Gastrocnemius medialis (tissue), 4 donors: ENCODE measurements around the gene ANKRD11. TPM values are rescaled to one million over a fixed set of nuclear protein-coding genes. Genes with fewer than 3 reads are reported as not detected.

Source experiments
- ATAC-seq, 2 donors: fragments of 150-250 bp; one replicate each; pipeline ENCODE4 v1.9.1; 2016
- DNase-seq, 2 donors: peaks; one replicate each; pipeline ENCODE4 v3.0.0-alpha.2; 2019
- H3K27ac ChIP-seq, 4 donors: fragments of 200-600 bp; sonication (generic); 1 replicate in 1 of 4; 2 replicates in 3 of 4; pipeline ENCODE4 v1.5.1; 2016 to 2018; ENCODE audit warnings: mild to moderate bottlenecking in 2 of 4, moderate library complexity in 1 of 4
- H3K27me3 ChIP-seq, 3 donors: fragments of 200-600 bp; sonication (generic) in 2 of 3; 1 replicate in 1 of 3; 2 replicates in 2 of 3; pipeline versions ENCODE4 v1.5.1 to v1.6.0; 2016 to 2019; ENCODE audit warnings: mild to moderate bottlenecking in 1 of 3, moderate library complexity in 1 of 3
- H3K36me3 ChIP-seq, 2 donors: fragments of 200-600 bp; sonication (generic) in 1 of 2; one replicate each; pipeline ENCODE4 v1.5.1; 2017 to 2018
- H3K4me1 ChIP-seq, 2 donors: fragments of 200-600 bp; sonication (generic) in 1 of 2; one replicate each; pipeline ENCODE4 v1.5.1; 2016 to 2017; ENCODE audit warnings: mild to moderate bottlenecking in 2 of 2
- H3K4me3 ChIP-seq, 4 donors: fragments of 200-600 bp; sonication (generic) in 3 of 4; 1 replicate in 1 of 4; 2 replicates in 3 of 4; pipeline ENCODE4 v1.5.1; 2016 to 2019; ENCODE audit warnings: mild to moderate bottlenecking in 2 of 4
- H3K9me3 ChIP-seq, 3 donors: fragments of 200-600 bp; sonication (generic) in 2 of 3; 1 replicate in 1 of 3; 2 replicates in 2 of 3; pipeline ENCODE4 v1.5.1; 2016 to 2019
- POLR2A ChIP-seq, 2 donors: fragments of 450-650 bp; IDR thresholded peaks; one replicate each; pipeline ENCODE4 v1.6.1; 2017; ENCODE audit warnings: antibody characterized with exemption in 2 of 2, mild to moderate bottlenecking in 2 of 2, moderate library complexity in 2 of 2
- in situ Hi-C, 4 donors: fragments of 200-750 bp; cut with MboI; loops; one replicate each; pipeline versions ENCODE4 v1.15.0 to v1.8.0; 2017; ENCODE audit warnings: low sequenced_read_pairs in 4 of 4
- intact Hi-C: fragments of 100-400 bp; cut with DNase I; formaldehyde crosslinking; loops from one replicate; pipeline ENCODE4 v1.15.1; 2023; ENCODE audit warnings: low total_unique reads
- total RNA-seq, 4 donors: library from RNA; depleted of rRNA; stranded (reverse); fragments of >200 nt; gene quantifications; one replicate each; pipeline versions ENCODE4 v1.1.0 to v1.2.3, GENCODE V29; 2016
- TF ChIP-seq, protein P1 (sequence below), 5 experiments: fragments of 450-650 bp in 3 of 5; fragments of 200-600 bp in 2 of 5; sonication (generic) in 2 of 5; IDR thresholded peaks in 4 of 5; conservative IDR thresholded peaks in 1 of 5; 1 replicate in 4 of 5; 2 replicates in 1 of 5; pipeline ENCODE4 v1.5.1; 2016 to 2019; ENCODE audit warnings: antibody characterized with exemption in 5 of 5, mild to moderate bottlenecking in 3 of 5, moderate library complexity in 3 of 5

The ANKRD11 gene
- total RNA-seq, 4 donors from 2014 or later: 26.0 to 77.0 (median 55.0) TPM

DNA sequence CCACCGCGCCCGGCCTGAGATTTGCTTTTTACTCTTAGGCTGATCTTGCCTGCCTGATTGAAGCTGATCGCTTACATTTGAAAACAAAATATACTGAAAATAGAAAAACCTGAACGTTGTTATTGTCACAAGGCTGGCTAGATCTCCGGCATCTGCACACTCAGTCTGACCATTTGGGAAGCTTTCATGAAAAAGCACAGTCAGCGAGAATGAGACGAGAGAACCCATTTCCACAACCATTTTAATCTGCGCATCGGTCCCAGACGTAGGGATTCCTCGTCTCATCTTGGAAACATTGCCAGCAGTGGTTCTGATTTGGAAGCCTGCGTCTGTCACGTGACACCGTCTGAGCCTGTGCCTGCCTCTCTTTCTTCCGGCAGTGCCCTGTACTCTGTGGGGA lies 38.7 kb upstream of the ANKRD11 start:
- no peak for DNase-seq
- H3K9me3 ChIP-seq: no peaks in the 10 kb centered on the region
- in situ Hi-C loops: no loop called here
- H3K36me3 ChIP-seq: peaks cover 0 to 75% of the 10 kb centered on the region in 2 donors
- no peak for TF ChIP-seq POLR2A (IDR thresholded peaks at IDR 0.05)
- TF ChIP-seq, protein P1, sequence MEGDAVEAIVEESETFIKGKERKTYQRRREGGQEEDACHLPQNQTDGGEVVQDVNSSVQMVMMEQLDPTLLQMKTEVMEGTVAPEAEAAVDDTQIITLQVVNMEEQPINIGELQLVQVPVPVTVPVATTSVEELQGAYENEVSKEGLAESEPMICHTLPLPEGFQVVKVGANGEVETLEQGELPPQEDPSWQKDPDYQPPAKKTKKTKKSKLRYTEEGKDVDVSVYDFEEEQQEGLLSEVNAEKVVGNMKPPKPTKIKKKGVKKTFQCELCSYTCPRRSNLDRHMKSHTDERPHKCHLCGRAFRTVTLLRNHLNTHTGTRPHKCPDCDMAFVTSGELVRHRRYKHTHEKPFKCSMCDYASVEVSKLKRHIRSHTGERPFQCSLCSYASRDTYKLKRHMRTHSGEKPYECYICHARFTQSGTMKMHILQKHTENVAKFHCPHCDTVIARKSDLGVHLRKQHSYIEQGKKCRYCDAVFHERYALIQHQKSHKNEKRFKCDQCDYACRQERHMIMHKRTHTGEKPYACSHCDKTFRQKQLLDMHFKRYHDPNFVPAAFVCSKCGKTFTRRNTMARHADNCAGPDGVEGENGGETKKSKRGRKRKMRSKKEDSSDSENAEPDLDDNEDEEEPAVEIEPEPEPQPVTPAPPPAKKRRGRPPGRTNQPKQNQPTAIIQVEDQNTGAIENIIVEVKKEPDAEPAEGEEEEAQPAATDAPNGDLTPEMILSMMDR (IDR thresholded peaks at IDR 0.05 in 4 of 5, conservative IDR thresholded peaks at IDR 0.05 in 1 of 5): no peak
- H3K4me3 ChIP-seq: no peak overlapping the region
- ATAC-seq: no peak
- H3K27ac ChIP-seq: no peak overlapping the region
- no peaks in the 10 kb centered on the region for H3K27me3 ChIP-seq
- H3K4me1 ChIP-seq: peaks cover 38 to 48% of the 10 kb centered on the region in 2 donors
- intact Hi-C loops: no loop called here

DNA sequence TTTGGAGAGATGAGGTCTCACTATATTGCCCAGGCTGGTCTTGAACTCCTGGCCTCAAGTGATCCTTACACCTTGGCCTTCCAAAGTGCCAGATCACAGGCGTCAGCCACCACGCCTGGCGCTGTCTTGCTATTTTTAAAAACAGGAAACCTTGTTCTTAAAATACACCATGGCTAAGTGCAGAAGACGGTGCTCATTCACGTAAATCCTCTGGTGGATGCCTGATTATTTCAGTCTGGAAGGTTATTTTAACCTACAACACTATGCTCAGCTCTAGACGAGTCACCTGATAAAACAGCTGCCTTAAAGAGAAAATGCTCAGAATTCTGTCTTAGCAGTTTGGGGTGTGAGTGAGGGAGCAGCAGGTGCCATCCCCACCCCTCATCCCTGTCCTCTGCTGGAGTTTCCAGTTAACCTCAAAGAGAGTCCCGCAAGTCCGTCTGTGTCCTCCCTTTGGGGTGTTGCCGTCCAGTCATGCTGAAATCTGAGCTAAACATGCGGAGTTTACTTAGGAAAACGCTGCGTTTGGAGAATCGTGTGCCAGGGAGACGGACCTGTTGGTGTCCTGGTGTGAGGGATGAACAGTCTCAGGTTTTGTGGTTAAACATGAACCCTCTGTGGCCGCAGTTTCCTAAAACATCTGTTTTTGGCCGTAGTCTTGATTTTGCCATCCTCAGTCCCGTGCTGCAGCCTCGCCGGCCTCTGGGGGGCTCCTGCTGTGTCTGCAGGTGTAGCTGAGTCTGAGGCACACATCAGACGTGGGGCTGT lies 35.0 kb upstream of the ANKRD11 start:
- in situ Hi-C loops: no loop called here
- H3K36me3 ChIP-seq: peaks cover 0 to 63% of the 10 kb centered on the region in 2 donors
- TF ChIP-seq, protein P1 (IDR thresholded peaks at IDR 0.05 in 4 of 5, conservative IDR thresholded peaks at IDR 0.05 in 1 of 5): no peak
- peak in 1 of 2 donors; percentile 37 for TF ChIP-seq POLR2A (IDR thresholded peaks at IDR 0.05)
- DNase-seq: peak; percentile 50 to 87
- H3K4me3 ChIP-seq: no peak overlapping the region
- H3K27ac ChIP-seq: peak overlapping the region; percentile 79 to 90 (median 88)
- H3K27me3 ChIP-seq: no peaks in the 10 kb centered on the region
- H3K9me3 ChIP-seq: no peaks in the 10 kb centered on the region
- peak; percentile 87 to 93 for ATAC-seq
- intact Hi-C loops: no loop called here
- peaks cover 14 to 17% of the 10 kb centered on the region in 2 donors for H3K4me1 ChIP-seq

DNA sequence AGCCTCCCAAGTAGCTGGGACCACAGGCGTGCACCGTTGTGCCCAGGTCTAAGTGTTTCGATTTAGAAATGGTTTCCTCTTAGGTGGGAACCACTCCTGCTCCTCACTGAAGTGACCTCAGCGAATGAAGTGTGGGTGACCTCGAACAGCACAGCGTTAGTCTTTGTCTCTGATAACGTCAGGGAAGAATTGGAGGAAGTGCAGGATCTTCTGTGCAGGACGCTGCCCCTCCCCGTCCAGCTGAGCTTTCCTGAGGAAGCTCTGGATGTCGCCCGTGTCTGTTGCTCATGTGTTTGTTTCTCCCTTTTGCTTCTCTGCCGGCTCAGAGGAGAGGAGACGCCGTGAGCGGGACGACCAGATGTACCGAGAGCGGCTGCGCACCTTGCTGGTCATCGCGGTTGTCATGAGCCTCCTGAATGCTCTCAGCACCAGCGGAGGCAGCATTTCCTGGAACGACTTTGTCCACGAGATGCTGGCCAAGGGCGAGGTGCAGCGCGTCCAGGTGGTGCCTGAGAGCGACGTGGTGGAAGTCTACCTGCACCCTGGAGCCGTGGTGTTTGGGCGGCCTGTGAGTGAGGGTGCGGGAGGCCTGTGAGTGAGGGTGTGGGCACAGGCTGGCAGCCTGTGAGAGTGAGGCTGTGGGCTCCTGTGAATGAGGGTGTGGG lies 33.5 kb upstream of the ANKRD11 start:
- intact Hi-C loops (no loop called here), in situ Hi-C loops (loop anchor here in 2 of 4 donors (25.0 kb wide), 2 partner anchors 187 to 287 kb away; no protein-coding TSS in a partner anchor)
- Histone ChIP-seq H3K4me1 (peaks cover 14 to 17% of the 10 kb centered on the region in 2 donors), H3K4me3 (no peak overlapping the region), H3K27ac (peak overlapping the region in 3 of 4 donors; percentile 79 to 89 (median 86)), H3K9me3 (no peaks in the 10 kb centered on the region), H3K27me3 (no peaks in the 10 kb centered on the region), H3K36me3 (peaks cover 0 to 61% of the 10 kb centered on the region in 2 donors)
- TF ChIP-seq, protein P1 (IDR thresholded peaks at IDR 0.05 in 4 of 5, conservative IDR thresholded peaks at IDR 0.05 in 1 of 5): no peak
- TF ChIP-seq POLR2A (IDR thresholded peaks at IDR 0.05): no peak
- no peak for ATAC-seq
- no peak for DNase-seq

DNA sequence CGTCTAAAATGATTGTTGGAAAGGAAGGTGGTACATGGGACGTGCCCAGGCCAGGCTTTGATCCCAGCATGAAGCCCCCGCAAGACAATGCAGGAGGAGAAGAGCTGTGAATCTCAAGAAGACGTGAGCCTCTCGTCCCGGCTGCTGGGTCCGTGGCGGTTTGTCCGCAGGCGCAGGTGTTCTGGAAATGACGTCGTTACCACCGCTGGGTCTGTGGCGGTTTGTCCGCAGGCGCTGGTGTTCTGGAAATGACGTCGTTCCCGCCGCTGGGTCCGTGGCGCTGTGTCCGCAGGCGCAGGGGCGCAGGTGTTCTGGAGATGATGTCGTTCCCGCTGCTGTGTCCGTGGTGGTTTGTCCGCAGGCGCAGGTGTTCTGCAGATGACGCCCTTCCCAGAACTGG lies 31.9 kb upstream of the ANKRD11 start:
- Histone ChIP-seq H3K9me3 (no peaks in the 10 kb centered on the region), H3K4me1 (peaks cover 14 to 17% of the 10 kb centered on the region in 2 donors), H3K4me3 (no peak overlapping the region), H3K27ac (no peak overlapping the region), H3K27me3 (no peaks in the 10 kb centered on the region), H3K36me3 (peaks cover 0 to 65% of the 10 kb centered on the region in 2 donors)
- DNase-seq: no peak
- in situ Hi-C loops (loop anchor here in 2 of 4 donors (25.0 kb wide), 2 partner anchors 185 to 285 kb away; no protein-coding TSS in a partner anchor), intact Hi-C loops (no loop called here)
- TF ChIP-seq, protein P1 (IDR thresholded peaks at IDR 0.05 in 4 of 5, conservative IDR thresholded peaks at IDR 0.05 in 1 of 5): no peak
- no peak for TF ChIP-seq POLR2A (IDR thresholded peaks at IDR 0.05)
- ATAC-seq: no peak
